Neural progenitor cell (in vitro differentiated cells): ENCODE data around the gene FAM193A. TPM values are rescaled to one million over a fixed set of nuclear protein-coding genes. Genes with fewer than 3 reads are reported as not detected.

Experiments used
- DNase-seq: peaks from one replicate; pipeline ENCODE4 v3.0.0-alpha.2; 2016; ENCODE audit warnings: low spot score
- H2AFZ ChIP-seq: fragments of 200-600 bp; sonication (generic); replicated peaks from 2 replicates; pipeline ENCODE4 v1.6.1; 2016; ENCODE audit warnings: antibody characterized with exemption
- H3F3A ChIP-seq: fragments of 200-600 bp; sonication (generic); 2 replicates; pipeline ENCODE4 v1.6.1; 2016; ENCODE audit warnings: antibody characterized with exemption, low read depth
- H3K27ac ChIP-seq: fragments of 200-600 bp; sonication (generic); 2 replicates; pipeline ENCODE4 v1.5.1; 2016; ENCODE audit warnings: mild to moderate bottlenecking
- H3K27me3 ChIP-seq: fragments of 200-600 bp; sonication (generic); 2 replicates; pipeline ENCODE4 v1.6.1; 2016; ENCODE audit warnings: mild to moderate bottlenecking, moderate library complexity
- H3K36me3 ChIP-seq: fragments of 200-600 bp; sonication (generic); 2 replicates; pipeline ENCODE4 v1.5.1; 2016
- H3K4me1 ChIP-seq: fragments of 200-600 bp; sonication (generic); 2 replicates; pipeline ENCODE4 v1.6.1; 2016; ENCODE audit warnings: mixed run types
- H3K4me2 ChIP-seq: fragments of 200-600 bp; sonication (generic); 2 replicates; pipeline ENCODE4 v1.6.1; 2016
- H3K4me3 ChIP-seq: fragments of 200-600 bp; sonication (generic); 2 replicates; pipeline ENCODE4 v1.5.1; 2016
- H3K79me2 ChIP-seq: fragments of 200-600 bp; sonication (generic); 2 replicates; pipeline ENCODE4 v1.6.1; 2016; ENCODE audit warnings: low read depth
- H3K9ac ChIP-seq: fragments of 200-600 bp; sonication (generic); 2 replicates; pipeline ENCODE4 v1.6.1; 2016
- H3K9me3 ChIP-seq: fragments of 200-600 bp; sonication (generic); 2 replicates; pipeline ENCODE4 v1.5.1; 2016; ENCODE audit warnings: low read depth
- H4K20me1 ChIP-seq: fragments of 200-600 bp; sonication (generic); 2 replicates; pipeline ENCODE4 v1.6.1; 2016; ENCODE audit warnings: low read depth
- H3K27ac Mint-ChIP-seq: 3 replicates; pipeline ENCODE4 v1.8.0; 2021; ENCODE audit warnings: mixed read lengths
- H3K27me3 Mint-ChIP-seq: 2 replicates; pipeline ENCODE4 v1.8.0; 2022; ENCODE audit warnings: low read depth, mild to moderate bottlenecking, inconsistent platforms, moderate library complexity, mixed read lengths; ENCODE audit not compliant: insufficient read depth
- H3K36me3 Mint-ChIP-seq: 3 replicates; pipeline ENCODE4 v1.8.0; 2021; ENCODE audit warnings: mixed read lengths
- H3K4me1 Mint-ChIP-seq: 3 replicates; pipeline ENCODE4 v1.8.0; 2021; ENCODE audit warnings: mixed read lengths
- H3K4me3 Mint-ChIP-seq: 3 replicates; pipeline ENCODE4 v1.8.0; 2021; ENCODE audit warnings: mild to moderate bottlenecking, moderate library complexity, mixed read lengths
- H3K9me3 Mint-ChIP-seq: 3 replicates; pipeline ENCODE4 v1.8.0; 2020; ENCODE audit warnings: mixed read lengths
- EZH2 ChIP-seq: fragments of 200-600 bp; sonication (generic); IDR thresholded peaks from 2 replicates; pipeline ENCODE4 v1.6.1; 2017; ENCODE audit warnings: antibody characterized with exemption, mild to moderate bottlenecking, moderate library complexity
- EZH2phosphoT487 ChIP-seq: fragments of 200-600 bp; sonication (generic); IDR thresholded peaks from 2 replicates; pipeline ENCODE4 v1.6.1; 2017; ENCODE audit warnings: antibody characterized with exemption
- total RNA-seq: library from RNA; depleted of rRNA; stranded (reverse); fragments of >200 nt; gene quantifications from 2 replicates; pipeline ENCODE4 v1.2.3, GENCODE V29; 2015; ENCODE audit warnings: low replicate concordance
- TF ChIP-seq, protein P1 (sequence below): fragments of 200-600 bp; sonication (generic); IDR thresholded peaks from 2 replicates; pipeline ENCODE4 v1.5.1; 2017; ENCODE audit warnings: antibody characterized with exemption, mild to moderate bottlenecking

The FAM193A gene
- total RNA-seq, 1 donor from 2014 or later = 29.1 TPM

DNA sequence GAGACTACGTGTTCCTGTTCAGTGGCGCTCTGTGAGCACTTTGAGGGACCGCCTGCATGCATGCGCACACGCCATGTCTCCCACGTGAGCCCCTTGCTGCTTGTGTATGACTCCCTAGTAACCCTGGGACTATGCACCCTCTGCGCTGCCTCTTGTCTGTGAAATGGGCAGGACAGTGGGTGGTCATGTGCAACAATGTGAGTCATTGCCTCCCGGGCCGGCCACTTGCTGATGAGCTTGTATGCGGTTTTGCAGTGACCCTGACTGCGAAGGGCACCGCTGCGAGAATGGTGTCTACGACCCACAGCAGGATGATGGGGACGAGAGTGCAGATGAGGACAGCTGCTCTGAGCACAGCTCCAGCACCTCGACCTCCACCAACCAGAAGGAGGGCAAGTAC is 158.2 kb downstream of the FAM193A start:
- no peak overlapping the region for H3K4me3 Mint-ChIP-seq
- Histone ChIP-seq H3K36me3 (no peaks in the 10 kb centered on the region), H3K4me2 (no peak overlapping the region), H3K4me1 (no peaks in the 10 kb centered on the region), H3F3A (no peaks in the 10 kb centered on the region), H3K27ac (no peak overlapping the region), H3K4me3 (no peak overlapping the region), H3K27me3 (no peaks in the 10 kb centered on the region), H3K9me3 (no peaks in the 10 kb centered on the region), H3K9ac (no peak overlapping the region), H4K20me1 (peaks cover 8% of the 10 kb centered on the region), H3K79me2 (no peaks in the 10 kb centered on the region), H2AFZ (no peak overlapping the region)
- no peak for DNase-seq
- no peak overlapping the region for H3K27ac Mint-ChIP-seq
- TF ChIP-seq EZH2 = no peak
- no peak for TF ChIP-seq EZH2phosphoT487
- TF ChIP-seq, protein P1, sequence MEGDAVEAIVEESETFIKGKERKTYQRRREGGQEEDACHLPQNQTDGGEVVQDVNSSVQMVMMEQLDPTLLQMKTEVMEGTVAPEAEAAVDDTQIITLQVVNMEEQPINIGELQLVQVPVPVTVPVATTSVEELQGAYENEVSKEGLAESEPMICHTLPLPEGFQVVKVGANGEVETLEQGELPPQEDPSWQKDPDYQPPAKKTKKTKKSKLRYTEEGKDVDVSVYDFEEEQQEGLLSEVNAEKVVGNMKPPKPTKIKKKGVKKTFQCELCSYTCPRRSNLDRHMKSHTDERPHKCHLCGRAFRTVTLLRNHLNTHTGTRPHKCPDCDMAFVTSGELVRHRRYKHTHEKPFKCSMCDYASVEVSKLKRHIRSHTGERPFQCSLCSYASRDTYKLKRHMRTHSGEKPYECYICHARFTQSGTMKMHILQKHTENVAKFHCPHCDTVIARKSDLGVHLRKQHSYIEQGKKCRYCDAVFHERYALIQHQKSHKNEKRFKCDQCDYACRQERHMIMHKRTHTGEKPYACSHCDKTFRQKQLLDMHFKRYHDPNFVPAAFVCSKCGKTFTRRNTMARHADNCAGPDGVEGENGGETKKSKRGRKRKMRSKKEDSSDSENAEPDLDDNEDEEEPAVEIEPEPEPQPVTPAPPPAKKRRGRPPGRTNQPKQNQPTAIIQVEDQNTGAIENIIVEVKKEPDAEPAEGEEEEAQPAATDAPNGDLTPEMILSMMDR = no peak
- H3K9me3 Mint-ChIP-seq = no peaks in the 10 kb centered on the region
- no peaks in the 10 kb centered on the region for H3K4me1 Mint-ChIP-seq
- peaks cover 32% of the 10 kb centered on the region for H3K36me3 Mint-ChIP-seq
- H3K27me3 Mint-ChIP-seq = peaks cover 3% of the 10 kb centered on the region

DNA sequence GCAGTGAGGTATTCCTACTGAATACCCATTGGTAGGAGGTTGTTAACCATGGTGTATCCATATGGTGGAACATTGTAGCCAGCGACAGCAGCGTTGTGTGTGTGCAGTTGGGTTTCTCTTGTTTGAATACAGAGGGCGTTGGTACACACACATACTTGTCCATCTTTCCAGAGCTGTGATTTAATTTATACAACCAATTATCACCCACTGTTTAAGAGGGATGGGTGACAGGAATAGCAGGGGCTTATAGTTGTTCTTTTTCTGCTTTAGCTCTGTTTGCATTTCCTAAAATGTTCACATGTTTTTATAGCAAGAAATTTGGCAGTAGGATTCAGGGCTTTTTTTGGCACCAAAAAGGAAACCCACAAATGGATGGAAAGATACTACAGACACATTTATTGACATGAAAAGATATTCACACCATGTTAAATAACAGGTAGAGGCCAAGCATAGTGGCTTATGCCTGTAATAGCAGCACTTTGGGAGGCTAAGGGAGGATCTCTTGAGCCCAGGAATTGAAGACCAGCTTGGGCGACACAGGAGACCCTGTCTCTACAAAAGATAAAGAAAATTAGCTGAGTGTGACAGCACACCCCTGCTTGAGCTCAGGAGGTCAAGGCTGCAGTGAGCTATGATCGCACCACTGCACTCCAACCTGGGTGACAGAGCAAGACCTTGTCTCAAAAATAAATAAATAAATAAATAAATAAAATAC is 159.1 kb downstream of the FAM193A start:
- peaks cover 36% of the 10 kb centered on the region for H3K36me3 Mint-ChIP-seq

DNA sequence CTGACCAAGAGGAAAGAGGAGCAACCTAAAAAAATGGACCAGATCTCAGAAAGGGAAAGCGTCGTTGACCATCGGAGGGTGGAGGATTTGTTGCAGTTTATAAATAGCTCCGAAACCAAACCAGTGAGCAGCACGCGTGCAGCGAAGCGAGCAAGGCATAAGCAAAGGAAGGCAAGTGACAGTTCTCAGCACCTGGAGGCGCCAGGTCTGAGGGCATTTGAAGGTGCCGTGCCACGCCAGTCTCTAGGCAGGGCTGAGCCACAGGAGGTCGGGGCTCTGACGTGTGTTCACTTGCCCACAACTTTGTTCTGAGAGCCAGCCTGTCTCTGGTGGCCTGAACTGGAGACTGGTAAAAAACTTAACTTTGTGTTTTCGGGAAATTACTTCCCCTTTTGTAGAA is 160.0 kb downstream of the FAM193A start:
- Mint-ChIP-seq H3K4me1 (no peaks in the 10 kb centered on the region), H3K36me3 (peaks cover 38% of the 10 kb centered on the region), H3K4me3 (no peak overlapping the region), H3K27me3 (peaks cover under 1% of the 10 kb centered on the region), H3K27ac (no peak overlapping the region), H3K9me3 (no peaks in the 10 kb centered on the region)
- H3K27ac ChIP-seq = no peak overlapping the region
- peaks cover 3% of the 10 kb centered on the region for H3K36me3 ChIP-seq
- H3K4me2 ChIP-seq = no peak overlapping the region
- H3K4me3 ChIP-seq = no peak overlapping the region
- H3K9me3 ChIP-seq = no peaks in the 10 kb centered on the region
- H4K20me1 ChIP-seq = no peaks in the 10 kb centered on the region
- no peak overlapping the region for H3K9ac ChIP-seq
- H3K27me3 ChIP-seq = no peaks in the 10 kb centered on the region
- no peak overlapping the region for H2AFZ ChIP-seq
- H3K4me1 ChIP-seq = no peaks in the 10 kb centered on the region
- no peaks in the 10 kb centered on the region for H3F3A ChIP-seq
- no peaks in the 10 kb centered on the region for H3K79me2 ChIP-seq
- no peak for DNase-seq
- TF ChIP-seq EZH2phosphoT487 (no peak), EZH2 (no peak)
- TF ChIP-seq, protein P1 = no peak

More for the DNA sequence above, 159.1 kb downstream of the FAM193A start:
- Mint-ChIP-seq H3K4me3 (no peak overlapping the region), H3K9me3 (no peaks in the 10 kb centered on the region), H3K27me3 (peaks cover 3% of the 10 kb centered on the region), H3K4me1 (no peaks in the 10 kb centered on the region), H3K27ac (no peak overlapping the region)
- Histone ChIP-seq H3K4me3 (no peak overlapping the region), H2AFZ (no peak overlapping the region), H3K9me3 (no peaks in the 10 kb centered on the region), H3F3A (no peaks in the 10 kb centered on the region), H4K20me1 (peaks cover 2% of the 10 kb centered on the region), H3K27ac (no peak overlapping the region), H3K9ac (no peak overlapping the region), H3K4me1 (no peaks in the 10 kb centered on the region), H3K36me3 (peaks cover 3% of the 10 kb centered on the region), H3K27me3 (no peaks in the 10 kb centered on the region), H3K4me2 (no peak overlapping the region), H3K79me2 (no peaks in the 10 kb centered on the region)
- TF ChIP-seq EZH2phosphoT487 (no peak), EZH2 (no peak)
- TF ChIP-seq, protein P1 = no peak
- DNase-seq = no peak
